Vagina (tissue), 2 donors: ENCODE results near the gene INSR.

Source experiments
- POLR2A ChIP-seq, 2 donors: fragments of 450-650 bp; IDR thresholded peaks; one replicate each; pipeline ENCODE4 v1.6.1; 2017; ENCODE audit warnings: antibody characterized with exemption in 2 of 2, mild to moderate bottlenecking in 2 of 2, moderate library complexity in 2 of 2
- TF ChIP-seq, protein P1 (sequence below), 3 experiments: fragments of 450-650 bp in 2 of 3; fragments of 200-600 bp in 1 of 3; sonication (generic) in 1 of 3; IDR thresholded peaks; one replicate each; pipeline ENCODE4 v1.5.1; 2017 to 2019; ENCODE audit warnings: antibody characterized with exemption in 3 of 3, mild to moderate bottlenecking in 2 of 3, moderate library complexity in 2 of 3

GRCh38 chr19:7168941-7169340 is 125.3 kb downstream of the INSR start:
- no peak for TF ChIP-seq POLR2A (IDR thresholded peaks at IDR 0.05)
- TF ChIP-seq, protein P1, sequence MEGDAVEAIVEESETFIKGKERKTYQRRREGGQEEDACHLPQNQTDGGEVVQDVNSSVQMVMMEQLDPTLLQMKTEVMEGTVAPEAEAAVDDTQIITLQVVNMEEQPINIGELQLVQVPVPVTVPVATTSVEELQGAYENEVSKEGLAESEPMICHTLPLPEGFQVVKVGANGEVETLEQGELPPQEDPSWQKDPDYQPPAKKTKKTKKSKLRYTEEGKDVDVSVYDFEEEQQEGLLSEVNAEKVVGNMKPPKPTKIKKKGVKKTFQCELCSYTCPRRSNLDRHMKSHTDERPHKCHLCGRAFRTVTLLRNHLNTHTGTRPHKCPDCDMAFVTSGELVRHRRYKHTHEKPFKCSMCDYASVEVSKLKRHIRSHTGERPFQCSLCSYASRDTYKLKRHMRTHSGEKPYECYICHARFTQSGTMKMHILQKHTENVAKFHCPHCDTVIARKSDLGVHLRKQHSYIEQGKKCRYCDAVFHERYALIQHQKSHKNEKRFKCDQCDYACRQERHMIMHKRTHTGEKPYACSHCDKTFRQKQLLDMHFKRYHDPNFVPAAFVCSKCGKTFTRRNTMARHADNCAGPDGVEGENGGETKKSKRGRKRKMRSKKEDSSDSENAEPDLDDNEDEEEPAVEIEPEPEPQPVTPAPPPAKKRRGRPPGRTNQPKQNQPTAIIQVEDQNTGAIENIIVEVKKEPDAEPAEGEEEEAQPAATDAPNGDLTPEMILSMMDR (IDR thresholded peaks at IDR 0.05) = no peak
